Calu3 (cell line): ENCODE results near the gene NCAM2. TPM values are rescaled to one million over a fixed set of nuclear protein-coding genes. Genes with fewer than 3 reads are reported as not detected.

Source experiments
- BruUV-seq: library from RNA; stranded (reverse); fragments of 400-500 nt; replicated peaks from 2 replicates; lab custom pipeline; 2021; lab: Mats Ljungman, UMichigan
- CTCF ChIA-PET: fragments of 300-600 bp; sonication (Branson Sonifier 250); formaldehyde crosslinking; loops from one replicate; lab custom pipeline; 2022; ENCODE audit warnings: antibody characterized with exemption; lab: Charles Lee
- DNase-seq: peaks from one replicate; pipeline ENCODE4 v3.0.0; 2022
- H3K27ac Mint-ChIP-seq: one replicate; pipeline ENCODE4 v1.8.0; 2022; ENCODE audit warnings: mixed read lengths; ENCODE audit not compliant: unreplicated experiment
- H3K27me3 Mint-ChIP-seq: one replicate; pipeline ENCODE4 v1.8.0; 2022; ENCODE audit warnings: mixed read lengths; ENCODE audit not compliant: unreplicated experiment
- H3K36me3 Mint-ChIP-seq: one replicate; pipeline ENCODE4 v1.8.0; 2022; ENCODE audit warnings: mild to moderate bottlenecking, moderate library complexity, mixed read lengths; ENCODE audit not compliant: insufficient read depth, unreplicated experiment
- H3K4me1 Mint-ChIP-seq: one replicate; pipeline ENCODE4 v1.8.0; 2022; ENCODE audit warnings: mild to moderate bottlenecking, low read depth, mixed read lengths; ENCODE audit not compliant: unreplicated experiment
- H3K4me3 Mint-ChIP-seq: one replicate; pipeline ENCODE4 v1.8.0; 2022; ENCODE audit warnings: mild to moderate bottlenecking, low read depth, moderate library complexity, mixed read lengths; ENCODE audit not compliant: unreplicated experiment
- H3K9me3 Mint-ChIP-seq: one replicate; pipeline ENCODE4 v1.8.0; 2022; ENCODE audit warnings: low read depth, mixed read lengths; ENCODE audit not compliant: unreplicated experiment
- intact Hi-C: fragments of 100-400 bp; cut with micrococcal nuclease; formaldehyde crosslinking; loops from one replicate; pipeline ENCODE4 v1.10.0; 2022; ENCODE audit not compliant: unreplicated experiment
- total RNA-seq: library from RNA; stranded (reverse); gene quantifications from 2 replicates; pipeline ENCODE4 v1.2.3, GENCODE V29; 2022
- TF ChIP-seq, protein P1 (sequence below): fragments of 200-600 bp; IDR thresholded peaks from one replicate; pipeline ENCODE4 v1.8.0; 2022; ENCODE audit warnings: antibody characterized with exemption; ENCODE audit not compliant: unreplicated experiment

The NCAM2 gene
- total RNA-seq, 1 experiment from 2014 or later, result not detected

DNA sequence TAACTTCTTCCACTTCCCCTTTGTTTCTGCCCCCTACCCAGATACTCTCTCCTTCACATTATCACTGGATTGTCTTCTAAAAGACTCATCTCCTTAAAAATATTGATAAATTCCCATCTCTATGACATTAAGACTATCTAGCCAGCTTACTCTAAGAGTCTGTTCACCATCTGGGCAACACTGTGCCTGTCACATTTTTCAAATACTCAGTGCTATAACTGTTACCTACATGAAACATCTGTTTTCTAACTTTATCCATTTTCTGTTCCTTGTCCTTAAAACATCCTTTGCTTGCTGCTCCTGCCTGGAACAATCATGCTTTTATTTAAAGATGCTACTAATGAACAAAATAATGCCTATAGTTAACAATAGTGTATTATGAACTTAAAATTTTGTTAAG is 81.4 kb downstream of the NCAM2 start:
- Mint-ChIP-seq H3K9me3 (peaks cover 9% of the 10 kb centered on the region), H3K27me3 (no peaks in the 10 kb centered on the region), H3K4me1 (no peaks in the 10 kb centered on the region), H3K36me3 (no peaks in the 10 kb centered on the region), H3K4me3 (no peak overlapping the region), H3K27ac (no peak overlapping the region)
- CTCF ChIA-PET, result no interaction called here
- TF ChIP-seq, protein P1, sequence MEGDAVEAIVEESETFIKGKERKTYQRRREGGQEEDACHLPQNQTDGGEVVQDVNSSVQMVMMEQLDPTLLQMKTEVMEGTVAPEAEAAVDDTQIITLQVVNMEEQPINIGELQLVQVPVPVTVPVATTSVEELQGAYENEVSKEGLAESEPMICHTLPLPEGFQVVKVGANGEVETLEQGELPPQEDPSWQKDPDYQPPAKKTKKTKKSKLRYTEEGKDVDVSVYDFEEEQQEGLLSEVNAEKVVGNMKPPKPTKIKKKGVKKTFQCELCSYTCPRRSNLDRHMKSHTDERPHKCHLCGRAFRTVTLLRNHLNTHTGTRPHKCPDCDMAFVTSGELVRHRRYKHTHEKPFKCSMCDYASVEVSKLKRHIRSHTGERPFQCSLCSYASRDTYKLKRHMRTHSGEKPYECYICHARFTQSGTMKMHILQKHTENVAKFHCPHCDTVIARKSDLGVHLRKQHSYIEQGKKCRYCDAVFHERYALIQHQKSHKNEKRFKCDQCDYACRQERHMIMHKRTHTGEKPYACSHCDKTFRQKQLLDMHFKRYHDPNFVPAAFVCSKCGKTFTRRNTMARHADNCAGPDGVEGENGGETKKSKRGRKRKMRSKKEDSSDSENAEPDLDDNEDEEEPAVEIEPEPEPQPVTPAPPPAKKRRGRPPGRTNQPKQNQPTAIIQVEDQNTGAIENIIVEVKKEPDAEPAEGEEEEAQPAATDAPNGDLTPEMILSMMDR, result no peak
- intact Hi-C loops, result no loop called here
- DNase-seq, result no peak
- no TSS peak for BruUV-seq

DNA sequence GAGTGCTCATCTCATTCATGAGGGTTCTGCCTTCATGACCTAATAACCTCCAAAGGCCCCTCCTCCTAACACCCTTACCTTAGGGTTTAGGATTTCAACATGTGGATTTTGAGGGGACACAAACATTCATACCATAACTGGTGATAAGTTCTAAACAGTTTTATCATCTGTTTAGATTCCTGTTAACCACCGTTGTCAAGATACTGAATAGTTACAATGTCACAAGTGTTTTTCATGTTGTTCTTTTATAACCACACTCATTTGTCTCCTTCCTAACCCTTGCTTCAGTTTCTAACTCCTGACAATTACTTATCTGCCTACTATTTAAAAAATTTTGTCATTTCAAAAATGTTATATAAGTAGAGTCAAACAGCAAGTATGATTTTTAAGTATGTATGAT is 86.0 kb downstream of the NCAM2 start:
- Mint-ChIP-seq H3K4me1 (no peaks in the 10 kb centered on the region), H3K4me3 (no peak overlapping the region), H3K27me3 (no peaks in the 10 kb centered on the region), H3K9me3 (peaks cover 8% of the 10 kb centered on the region), H3K27ac (no peak overlapping the region), H3K36me3 (no peaks in the 10 kb centered on the region)
- DNase-seq, result no peak
- CTCF ChIA-PET, result no interaction called here
- TF ChIP-seq, protein P1, result no peak
- BruUV-seq, result no TSS peak
- intact Hi-C loops, result no loop called here

DNA sequence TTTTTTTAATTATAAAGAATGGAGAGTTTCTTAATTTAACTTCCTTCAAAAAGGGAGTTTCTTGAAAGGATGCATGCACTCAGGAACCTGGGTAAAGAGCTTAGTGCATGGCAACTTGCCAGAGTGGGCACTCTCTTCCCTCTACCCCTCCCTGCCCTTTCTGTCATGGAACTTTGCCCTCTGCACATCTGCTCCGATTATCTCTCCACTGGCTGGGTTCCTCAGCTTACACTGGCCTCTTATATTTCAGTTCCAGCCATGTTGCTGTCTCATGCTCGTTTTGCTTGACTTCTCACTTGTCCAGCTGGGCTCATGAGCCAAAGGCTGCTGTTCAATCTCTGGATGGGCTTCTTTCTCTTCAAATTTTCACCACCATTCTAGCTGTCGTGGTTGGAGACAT is 87.0 kb downstream of the NCAM2 start:
- CTCF ChIA-PET, result no interaction called here
- peaks cover 11% of the 10 kb centered on the region for H3K9me3 Mint-ChIP-seq
- no peak overlapping the region for H3K4me3 Mint-ChIP-seq
- no peaks in the 10 kb centered on the region for H3K36me3 Mint-ChIP-seq
- no peak for DNase-seq
- BruUV-seq, result no TSS peak
- no peak overlapping the region for H3K27ac Mint-ChIP-seq
- TF ChIP-seq, protein P1, result no peak
- no peaks in the 10 kb centered on the region for H3K4me1 Mint-ChIP-seq
- H3K27me3 Mint-ChIP-seq, result no peaks in the 10 kb centered on the region
- intact Hi-C loops, result no loop called here

DNA sequence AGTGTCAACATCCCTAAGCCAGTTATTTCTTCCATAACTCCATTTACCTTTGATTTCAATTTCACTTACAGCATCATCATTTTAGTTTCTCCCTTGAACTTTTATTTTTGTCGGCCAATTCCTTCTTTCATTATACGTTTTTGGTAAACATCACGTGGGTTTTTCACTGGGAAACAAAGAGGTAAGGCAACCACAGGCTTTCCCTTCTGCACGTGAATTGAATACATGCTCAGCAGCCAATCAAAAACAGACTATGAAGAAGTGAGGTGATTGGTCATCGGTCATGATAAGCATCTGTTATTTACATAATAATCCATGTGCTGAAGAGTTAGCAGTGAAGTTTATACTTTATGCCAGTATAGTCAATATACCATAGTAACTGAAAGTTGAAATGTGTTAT is 98.7 kb downstream of the NCAM2 start:
- DNase-seq, result no peak
- Mint-ChIP-seq H3K4me1 (no peaks in the 10 kb centered on the region), H3K27me3 (no peaks in the 10 kb centered on the region), H3K4me3 (no peak overlapping the region), H3K27ac (no peak overlapping the region), H3K36me3 (no peaks in the 10 kb centered on the region), H3K9me3 (no peaks in the 10 kb centered on the region)
- TF ChIP-seq, protein P1, result no peak
- CTCF ChIA-PET, result no interaction called here
- BruUV-seq, result no TSS peak
- intact Hi-C loops, result no loop called here
